Measurements from ENCODE around the gene KRTDAP.

The KRTDAP gene, protein sequence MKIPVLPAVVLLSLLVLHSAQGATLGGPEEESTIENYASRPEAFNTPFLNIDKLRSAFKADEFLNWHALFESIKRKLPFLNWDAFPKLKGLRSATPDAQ

DNA sequence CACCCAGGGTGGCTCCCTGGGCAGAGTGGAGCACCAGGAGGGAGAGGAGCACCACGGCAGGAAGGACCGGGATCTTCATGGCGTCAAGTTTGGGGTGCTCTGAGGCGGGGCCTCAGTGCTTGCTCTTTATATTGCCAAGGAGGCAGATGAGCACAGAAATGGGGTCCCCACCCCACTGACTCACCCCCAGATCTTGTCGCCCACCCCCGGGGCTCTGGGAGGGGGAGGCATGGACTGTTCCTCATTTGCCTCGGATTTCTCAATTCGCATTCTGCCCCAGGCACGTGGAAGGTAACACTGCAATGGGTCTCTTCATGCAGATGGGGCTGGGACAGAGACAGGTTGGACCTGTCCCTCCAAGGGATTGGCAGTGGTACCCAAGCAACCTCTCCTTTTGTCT is at the start of gene KRTDAP:
KRTDAP (minus strand) TSS at position 101 of the 400 bp plus-strand sequence; CDS start at position 79, 22 bp downstream.
- no peak for DNase-seq (ENCODE audit: low read depth in 2 of 2)

DNA sequence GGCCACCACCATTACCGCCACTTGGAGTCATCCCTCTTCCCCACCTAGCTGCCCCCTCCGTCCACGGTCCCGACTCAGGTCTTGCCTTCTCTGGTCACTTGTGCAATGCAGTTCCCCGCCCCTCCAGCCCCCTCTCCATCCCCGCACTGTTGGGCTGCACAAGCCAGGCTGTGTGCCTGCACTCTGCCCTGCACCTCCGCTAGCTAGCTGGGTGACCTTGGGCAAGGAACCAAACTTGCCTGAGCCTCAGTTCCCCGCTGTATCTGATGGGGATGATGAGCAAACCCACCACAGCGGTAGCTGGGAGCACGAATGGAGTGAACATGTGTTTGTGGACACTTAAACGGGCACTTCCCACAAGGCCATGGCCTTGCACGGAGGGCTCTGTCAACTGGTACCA is 49.6 kb upstream of the KRTDAP start:
- DNase-seq (ENCODE audit: low read depth in 2 of 2) = no peak

DNA sequence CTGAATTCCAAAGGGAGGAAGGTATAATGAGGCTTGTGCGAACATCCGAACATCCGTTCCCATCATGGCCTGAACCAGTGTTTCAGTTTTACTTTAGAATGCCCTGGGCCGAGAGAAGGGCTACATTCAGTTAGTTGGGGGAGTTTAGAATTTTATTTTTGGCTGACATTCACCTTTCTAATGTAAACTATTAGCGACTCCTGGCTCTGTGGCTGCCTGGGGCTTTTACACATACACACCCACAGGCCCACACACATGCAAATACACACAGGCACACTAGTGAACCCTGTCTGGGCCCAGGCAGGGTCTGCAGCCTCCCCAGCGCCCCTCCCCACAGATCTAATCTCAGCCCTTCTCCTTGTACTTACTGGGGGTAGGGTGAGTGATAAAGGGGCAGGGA is 49.0 kb upstream of the KRTDAP start:
- no peak for DNase-seq (ENCODE audit: low read depth in 2 of 2)

DNA sequence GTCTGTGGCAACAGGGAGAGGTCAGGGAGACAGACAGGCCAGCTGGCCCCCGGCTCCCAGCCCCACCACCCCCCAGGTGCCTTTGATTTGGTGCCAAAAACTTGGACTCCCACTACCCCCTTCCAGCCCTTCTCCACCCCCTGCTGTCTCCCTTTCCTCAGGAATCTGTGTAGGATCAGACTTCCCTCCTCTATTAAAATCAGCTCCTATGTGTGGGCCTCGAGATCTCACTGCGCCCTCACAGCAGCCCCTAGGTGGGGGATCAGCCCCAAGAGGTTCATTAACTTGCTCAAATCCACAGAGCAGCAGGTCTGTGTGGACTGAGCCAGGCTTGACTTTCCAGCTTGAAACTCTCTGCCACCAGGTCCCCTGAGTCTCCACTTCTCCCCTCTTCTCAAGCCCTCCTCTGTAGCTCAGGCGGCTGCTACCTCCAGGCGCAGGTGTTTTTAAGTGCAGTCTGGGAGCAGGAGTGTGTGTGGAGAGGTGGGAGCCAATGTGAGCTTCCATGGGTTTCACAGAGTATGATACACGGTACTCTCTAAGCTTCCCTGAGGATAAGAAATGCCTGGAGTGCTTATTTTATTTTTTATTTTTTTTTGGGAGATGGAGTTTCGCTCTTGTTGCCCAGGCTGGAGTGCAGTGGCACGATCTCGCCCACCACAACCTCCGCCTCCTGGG is 44.7 kb upstream of the KRTDAP start:
- DNase-seq (ENCODE audit: low read depth in 2 of 2) = no peak

DNA sequence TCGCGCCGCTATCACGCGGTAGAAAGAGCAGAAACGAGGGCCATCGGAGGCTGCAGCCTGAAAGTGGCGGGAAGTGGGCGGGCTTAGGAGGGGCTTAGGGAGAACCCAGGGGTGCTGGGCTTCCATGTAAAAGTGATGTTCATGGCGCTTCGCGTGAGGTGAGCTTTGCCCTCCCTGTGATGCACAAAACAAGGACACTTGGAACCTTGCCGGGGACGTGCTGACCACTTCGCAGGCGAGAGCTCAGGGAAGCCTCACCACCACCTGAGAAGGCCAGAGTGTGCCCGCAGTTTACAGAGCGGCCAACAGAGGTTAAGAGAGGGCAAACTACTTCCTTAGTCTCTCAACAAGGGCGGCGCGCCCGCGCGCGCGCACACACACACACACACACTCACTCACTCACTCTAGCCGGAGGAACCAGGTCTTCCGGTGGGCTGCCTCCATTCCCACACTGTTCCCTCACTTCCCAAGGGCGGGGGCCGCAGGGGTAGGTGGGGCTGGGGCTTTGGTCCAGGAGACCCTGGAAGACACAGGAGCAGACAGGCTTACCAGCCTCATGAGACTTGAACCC is 43.6 kb upstream of the KRTDAP start:
- DNase-seq (ENCODE audit: low read depth in 2 of 2) = no peak

DNA sequence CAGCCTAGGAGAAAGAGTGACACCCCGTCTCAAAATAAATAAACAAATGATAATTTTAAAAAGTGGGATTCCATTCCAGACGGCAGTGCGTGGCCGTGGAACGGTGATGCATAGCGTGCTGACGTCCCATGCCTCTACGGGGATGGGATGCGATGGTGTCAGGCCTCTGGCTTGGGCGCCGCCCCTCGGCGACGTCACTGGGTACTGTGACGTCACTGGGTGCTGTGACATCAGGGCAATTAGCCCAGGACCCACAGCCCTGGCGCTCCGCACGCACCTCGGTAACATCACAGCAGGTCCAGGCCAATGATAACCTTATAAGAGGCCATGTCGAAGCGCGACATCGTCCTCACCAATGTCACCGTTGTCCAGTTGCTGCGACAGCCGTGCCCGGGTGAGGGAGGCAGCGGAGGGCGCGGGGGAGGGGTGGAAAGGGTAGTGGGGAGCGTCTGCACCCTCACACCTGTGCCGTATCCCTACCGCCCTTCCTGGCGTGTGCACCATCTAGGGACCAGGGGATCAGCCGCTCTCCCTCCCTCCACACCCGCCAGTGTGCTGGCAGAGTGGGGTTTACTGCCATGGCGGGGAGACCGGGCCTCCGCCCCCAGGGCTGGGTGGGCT is 43.0 kb upstream of the KRTDAP start, which contains the start of gene GAPDHS:
GAPDHS (plus strand) TSS at position 256 of the 621 bp plus-strand sequence; CDS start at position 328, 72 bp downstream.
- DNase-seq (ENCODE audit: low read depth in 2 of 2) = no peak

DNA sequence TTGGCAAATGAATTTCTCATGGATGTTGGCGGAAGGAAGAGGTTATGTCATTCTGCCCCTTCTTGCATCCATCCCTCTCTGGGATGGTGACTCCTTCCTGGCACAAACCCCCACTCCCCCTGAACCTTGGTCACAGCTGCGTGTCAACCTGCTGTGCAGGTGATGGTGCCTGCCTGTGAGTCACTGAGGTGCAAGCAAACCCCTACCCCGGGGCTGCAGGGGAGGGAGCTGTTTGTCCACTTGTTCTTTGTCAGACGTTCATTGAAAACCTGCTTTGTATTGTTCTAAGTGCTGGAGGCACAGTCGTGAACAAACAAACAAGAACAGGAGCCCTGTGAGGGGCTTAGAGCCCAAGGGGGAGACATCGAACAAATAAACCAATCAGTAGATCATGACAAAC is 41.0 kb upstream of the KRTDAP start:
- no peak for DNase-seq (ENCODE audit: low read depth in 2 of 2)

DNA sequence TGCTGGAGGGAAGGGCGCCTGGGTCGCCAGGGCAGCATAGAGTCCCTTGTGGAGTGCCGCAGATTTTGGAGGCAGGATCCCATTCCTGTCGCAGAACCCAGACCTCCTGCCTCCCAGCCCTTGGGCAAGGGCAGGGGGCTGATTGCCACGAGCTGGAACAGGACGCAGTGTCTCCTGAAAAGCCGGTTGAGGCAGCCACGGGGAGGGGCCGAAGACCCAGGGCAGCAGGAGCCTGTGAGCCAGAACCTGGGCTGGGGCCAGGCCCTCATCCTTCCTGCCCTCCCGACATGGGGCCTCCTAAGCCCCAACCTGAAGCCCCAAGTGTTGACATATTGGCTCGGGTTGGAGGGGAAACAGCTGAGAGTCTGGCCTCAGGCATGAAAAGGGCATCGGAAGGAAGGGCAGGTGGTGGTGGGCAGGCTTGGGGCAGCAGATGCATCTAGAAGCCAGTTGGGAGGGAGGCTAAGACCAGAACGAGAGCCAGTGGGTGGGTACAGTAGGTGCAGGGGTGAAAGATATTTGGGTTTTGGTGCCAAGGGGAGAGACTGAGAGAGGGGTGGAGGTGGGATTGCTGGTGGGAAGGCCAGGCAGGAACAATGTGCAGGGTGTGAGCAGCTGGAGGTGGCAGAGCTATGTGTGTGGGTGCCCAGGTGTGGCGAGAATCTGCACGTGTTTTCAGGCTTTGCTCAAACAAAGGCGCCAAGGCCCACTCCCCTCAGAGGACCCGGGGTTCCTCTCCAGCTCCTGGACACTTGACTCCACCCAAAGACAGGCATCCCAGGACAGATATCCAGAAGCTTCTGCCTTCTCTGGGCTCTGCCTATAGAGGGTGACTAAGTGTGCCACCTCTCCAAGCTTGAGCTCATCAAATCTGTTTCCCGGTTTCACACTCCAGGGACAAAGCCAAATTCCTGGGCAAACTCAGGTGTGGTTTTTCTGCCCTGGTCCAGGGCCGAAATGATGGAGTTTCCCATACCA is 39.3 kb upstream of the KRTDAP start:
- no peak for DNase-seq (ENCODE audit: low read depth in 2 of 2)

DNA sequence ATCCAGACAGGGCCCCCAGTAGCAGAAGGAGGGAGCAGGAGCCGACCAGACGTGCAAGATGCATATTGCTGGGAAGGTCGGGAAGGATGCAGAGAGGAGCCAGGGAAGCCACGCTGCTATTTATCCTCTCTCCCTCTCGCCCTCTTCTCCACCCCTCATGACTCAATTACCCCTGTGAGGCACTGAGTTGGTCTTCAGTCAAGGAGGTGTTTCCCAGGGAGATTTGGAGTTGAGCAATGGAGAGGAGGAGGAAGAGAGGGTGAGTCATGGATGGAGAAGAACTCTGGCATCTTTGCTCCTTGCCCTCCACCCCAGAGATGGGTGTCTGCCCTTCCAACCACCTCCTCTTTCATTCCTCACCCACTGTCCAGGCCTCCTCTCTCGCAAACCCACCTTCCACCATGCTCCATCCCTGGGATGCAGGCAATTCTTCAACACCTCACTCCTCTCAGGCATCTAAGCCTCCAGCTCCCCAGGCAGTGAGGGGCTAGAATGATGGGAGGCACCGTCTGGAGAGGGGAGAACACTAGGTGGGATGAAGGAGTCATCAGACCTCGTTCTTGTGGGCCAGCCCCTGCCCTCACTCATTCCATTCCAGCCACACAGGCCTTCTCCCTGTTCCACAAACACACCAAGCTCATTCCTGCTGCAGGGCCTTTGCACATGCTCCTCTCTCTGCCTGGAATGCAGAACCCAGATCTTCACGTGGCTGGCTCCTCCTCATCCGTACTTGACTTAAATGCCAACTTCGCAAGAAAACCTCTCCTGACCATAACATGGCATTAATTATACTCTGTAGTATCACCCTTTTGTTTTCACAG is 38.2 kb upstream of the KRTDAP start, which contains the start of gene SBSN:
SBSN (minus strand) TSS at position 94 of the 821 bp plus-strand sequence; CDS start at position 64, 30 bp downstream.
- no peak for DNase-seq (ENCODE audit: low read depth in 2 of 2)

DNA sequence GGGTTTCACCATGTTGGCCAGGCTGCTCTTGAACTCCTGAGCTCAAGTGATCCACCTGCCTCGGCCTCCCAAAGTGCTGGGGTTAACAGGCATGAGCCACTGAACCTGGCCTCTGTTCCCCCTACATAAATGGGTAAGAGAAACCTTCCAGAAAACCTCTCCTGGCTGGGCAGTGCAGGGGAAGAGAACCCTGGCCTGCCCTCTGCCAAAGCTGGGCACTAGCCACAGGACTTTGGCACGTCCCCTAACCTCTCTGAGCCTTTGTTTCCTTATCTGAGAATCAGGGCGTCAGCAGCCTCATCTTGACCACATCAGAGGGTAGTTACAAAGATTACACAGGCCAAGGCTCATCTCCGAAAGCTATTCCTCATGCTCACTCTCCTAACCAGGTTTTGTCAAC is 35.6 kb upstream of the KRTDAP start:
- DNase-seq (ENCODE audit: low read depth in 2 of 2) = no peak

DNA sequence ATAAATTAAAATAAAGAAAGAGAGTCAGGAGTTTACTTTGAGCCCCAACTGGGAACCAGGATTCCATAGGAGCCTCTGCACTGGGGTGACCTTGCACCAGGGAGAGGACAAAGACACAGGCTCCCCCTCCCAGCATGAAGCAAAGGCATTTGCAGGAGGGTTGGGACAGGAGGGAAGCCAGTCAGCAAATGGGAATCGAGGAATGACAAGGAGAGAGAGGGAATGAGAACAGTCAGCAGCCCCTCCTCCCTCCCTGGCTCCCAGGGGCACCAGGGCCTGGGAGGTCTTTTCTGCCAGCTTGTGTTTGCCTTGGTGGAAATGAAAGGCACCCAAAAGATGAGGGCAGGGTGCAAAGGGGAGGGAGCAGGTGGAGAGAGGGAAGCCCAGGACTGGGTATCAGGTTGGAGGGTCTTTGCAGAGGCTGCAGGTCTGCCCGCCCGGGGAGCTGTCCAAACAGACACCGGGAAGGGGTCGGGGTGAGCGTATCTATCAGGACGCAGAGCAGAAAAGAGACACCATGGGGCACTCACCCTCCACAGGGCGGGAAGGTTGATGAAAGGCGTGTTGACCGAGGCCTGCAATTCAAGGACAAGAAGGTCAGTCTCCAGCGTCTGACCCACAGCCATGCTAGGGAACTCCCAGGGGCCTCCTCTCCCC is 34.0 kb upstream of the KRTDAP start:
- DNase-seq (ENCODE audit: low read depth in 2 of 2) = no peak

DNA sequence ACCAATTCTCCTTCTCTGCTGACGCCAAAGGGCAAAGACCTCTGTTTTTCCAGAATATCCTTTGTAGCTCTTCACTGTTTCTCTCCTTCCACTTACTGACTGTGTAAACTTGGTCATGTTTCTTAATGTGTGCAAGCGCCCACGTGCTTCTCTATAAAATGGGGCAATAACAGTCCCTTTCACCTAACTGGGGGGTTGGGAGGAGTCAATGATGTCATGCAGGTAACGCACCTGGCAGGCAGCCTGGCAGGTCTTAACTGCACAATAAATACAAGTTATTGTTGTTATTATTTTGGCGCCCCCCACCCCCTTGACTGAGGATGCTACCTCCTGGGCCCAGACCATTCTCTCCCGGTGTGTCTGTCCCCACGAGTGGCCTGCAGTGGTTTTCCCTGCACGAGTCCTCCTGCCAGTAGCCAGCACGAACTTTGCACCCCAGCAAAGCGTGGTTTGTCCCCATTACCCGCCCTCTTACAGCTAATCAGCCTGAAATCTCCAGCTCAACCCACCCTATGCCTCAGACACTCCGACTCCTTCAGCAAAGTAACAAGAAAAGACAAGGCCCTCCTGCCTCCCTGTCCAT is 32.6 kb upstream of the KRTDAP start:
- no peak for DNase-seq (ENCODE audit: low read depth in 2 of 2)

DNA sequence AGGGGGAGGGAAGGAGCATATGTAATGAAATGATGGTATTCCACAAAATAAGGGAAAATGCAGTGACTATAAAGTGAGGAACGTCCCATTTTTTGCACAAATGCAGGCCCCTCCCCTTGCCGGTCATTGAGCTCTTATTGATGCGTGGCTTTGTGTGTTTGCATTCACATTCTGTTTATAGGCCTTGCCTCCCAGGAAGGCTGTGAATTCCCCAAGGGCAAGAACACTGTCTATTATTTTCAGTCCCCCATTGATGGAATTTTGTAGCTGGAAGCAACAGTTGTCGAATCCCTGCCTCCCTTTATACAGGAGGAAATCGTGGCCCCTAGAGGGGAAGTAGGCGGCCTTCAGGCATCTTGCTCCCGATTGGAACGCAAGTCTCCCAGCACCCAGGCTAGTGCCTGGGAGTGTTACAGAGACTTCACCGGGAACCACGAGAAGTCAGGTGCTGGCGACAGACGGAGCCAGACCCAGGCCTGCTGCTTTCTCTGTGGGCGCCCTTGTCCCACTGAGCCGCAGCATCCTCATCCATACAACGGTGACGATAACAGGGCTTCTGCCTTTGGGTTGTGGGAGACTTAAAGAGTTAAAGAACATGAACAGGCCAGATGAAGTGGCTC is 31.0 kb upstream of the KRTDAP start:
- DNase-seq (ENCODE audit: low read depth in 2 of 2) = no peak

DNA sequence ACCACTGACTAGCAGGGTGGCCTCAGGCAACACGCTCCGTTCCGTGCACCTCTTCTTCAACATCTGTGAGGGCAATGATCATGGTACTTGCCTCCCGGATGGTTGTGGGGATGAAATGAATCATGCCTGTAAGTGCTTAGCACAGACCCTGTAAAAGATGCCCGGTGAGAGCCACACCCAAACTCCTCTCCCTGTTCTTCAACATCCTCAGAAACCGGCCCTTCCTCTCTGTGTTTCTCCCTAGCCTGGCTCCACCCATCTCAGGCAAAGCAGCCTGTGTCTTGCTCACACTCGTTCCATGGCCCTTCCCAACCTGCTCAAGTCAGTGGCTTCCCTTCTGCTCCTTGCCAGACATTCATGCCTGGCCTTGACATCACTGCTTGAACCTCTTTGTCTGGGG is 29.0 kb upstream of the KRTDAP start:
- no peak for DNase-seq (ENCODE audit: low read depth in 2 of 2)

DNA sequence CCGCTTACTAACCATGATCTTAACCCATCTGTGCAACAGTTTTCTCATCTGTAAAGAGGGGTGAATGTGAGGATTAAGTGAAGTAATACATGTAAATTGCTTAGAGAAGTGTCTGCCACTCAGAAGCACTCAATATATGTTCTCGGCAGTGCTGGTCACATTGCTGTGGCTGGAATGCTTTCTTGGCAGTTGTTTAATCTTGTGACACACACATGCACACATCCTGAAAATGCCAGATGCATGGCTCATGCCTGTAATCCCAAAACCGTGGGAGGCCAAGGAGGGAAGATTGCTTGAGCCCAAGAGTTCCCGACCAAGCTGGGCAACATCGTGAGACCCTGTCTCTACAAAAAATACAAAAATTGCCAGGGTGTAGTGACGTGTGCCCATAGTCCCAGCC is 28.0 kb upstream of the KRTDAP start:
- no peak for DNase-seq (ENCODE audit: low read depth in 2 of 2)

DNA sequence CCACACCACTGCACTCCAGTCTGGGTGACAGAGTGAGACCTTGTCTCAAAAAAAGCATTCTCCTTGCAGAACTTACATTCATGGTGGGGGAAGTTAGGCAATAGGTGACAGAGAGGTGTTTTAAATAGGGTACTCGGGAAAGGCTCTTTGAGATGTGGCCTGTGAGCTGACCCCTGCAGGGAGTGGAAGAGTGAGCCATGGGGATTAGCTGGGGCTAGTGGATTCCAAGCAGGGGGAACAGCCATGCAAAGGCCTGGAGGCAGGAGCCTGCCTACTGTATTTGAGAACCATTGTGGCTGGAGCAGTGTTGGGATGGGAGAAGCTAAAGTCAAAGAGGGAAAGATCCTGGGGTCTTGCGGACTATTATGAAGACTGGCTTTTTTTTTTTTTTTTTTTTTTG is 27.1 kb upstream of the KRTDAP start:
- no peak for DNase-seq (ENCODE audit: low read depth in 2 of 2)

DNA sequence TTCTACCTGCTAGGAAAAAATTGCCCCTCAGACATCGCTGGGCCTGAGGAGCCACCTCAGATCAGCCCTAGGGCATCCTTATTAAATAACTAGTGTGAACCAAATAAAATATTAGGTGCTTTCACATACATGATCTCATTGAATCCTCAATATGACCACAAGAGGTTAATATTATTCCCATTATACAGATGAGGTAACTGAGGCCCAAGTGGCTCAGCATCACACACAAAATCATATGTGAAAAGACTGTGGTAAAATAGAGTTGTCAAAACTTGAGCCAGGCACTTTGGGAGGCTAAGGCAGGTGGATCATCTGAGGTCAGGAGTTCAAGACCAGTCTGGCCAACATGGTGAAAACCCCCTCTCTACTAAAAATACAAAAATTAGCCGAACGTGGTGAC is 26.0 kb upstream of the KRTDAP start:
- DNase-seq (ENCODE audit: low read depth in 2 of 2) = no peak

DNA sequence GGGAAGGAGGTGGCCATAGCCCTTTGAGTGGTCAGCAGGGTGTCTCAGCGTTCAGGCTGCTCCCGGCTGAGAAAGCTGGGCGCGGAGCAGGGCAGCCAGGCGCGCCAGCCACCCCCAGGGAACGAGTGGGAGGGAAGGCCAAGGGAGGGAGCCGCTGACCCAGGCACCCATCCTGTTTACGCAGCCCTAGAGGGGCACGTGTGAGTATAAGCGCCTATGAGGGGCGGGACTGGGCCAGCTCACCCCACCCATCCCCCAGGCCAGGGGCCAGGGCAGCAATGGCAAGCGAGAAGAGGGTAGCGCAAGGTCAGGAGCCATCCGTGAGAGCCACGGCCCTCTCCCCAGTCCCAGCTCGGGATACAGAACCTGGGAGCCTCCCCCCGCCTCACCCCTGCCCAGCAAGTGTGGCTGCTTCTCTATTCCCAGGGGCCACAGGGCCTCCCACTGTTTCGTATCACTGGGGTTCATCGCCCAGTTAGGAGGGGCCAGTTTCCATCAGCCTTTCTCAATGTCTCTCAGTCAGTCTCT is 24.1 kb upstream of the KRTDAP start:
- DNase-seq (ENCODE audit: low read depth in 2 of 2) = no peak

DNA sequence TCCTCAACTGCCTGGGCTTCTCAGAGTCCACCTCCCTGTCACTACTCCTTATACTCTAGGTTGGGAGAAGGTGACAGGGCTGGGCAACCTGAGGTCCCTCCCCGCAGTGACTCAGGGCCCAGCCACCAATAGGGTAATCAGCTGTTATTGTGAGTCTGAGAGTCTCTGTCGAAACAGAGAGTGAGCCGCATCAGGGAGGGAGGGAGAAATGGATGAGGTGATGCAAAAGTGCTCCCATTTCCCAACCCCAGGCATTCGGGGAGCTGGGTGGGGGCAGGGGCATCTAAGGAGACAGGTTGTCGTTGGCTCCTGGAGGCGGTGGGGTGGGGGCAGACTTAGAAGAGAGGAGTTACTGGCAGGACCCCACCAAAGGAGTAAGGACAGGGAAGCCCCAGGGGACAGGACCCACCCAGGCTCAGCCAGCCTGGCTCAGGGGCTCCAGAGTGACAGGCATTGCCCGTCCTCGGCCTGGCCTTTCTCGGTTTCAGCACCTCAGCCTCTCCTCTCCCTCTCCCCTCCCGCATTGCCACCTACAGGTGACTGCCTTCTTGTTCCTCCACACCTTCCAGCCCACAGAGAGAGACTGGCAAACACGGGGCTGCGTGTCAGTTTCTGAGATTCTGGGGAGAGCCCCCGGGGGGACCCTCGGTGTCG is 23.5 kb upstream of the KRTDAP start, which contains the start of gene DMKN:
DMKN (minus strand) TSS at position 22 of the 654 bp plus-strand sequence. CDS start 174 bp downstream, outside the sequence.
- no peak for DNase-seq (ENCODE audit: low read depth in 2 of 2)
